HUES6 (cell line): ENCODE results near the gene LHX3.

ENCODE experiments used
- H3K27ac ChIP-seq: 2 replicates; pipeline ENCODE4 v1.7.0; 2013; ENCODE audit warnings: low read depth, mild to moderate bottlenecking, low read length, inconsistent platforms
- H3K27me3 ChIP-seq: 2 replicates; pipeline ENCODE4 v1.6.1; 2013; ENCODE audit warnings: low read length; ENCODE audit not compliant: control insufficient read depth, insufficient read depth
- H3K36me3 ChIP-seq: 2 replicates; pipeline ENCODE4 v1.6.1; 2013; ENCODE audit warnings: low read length; ENCODE audit not compliant: control insufficient read depth, insufficient read depth
- H3K4me1 ChIP-seq: 2 replicates; pipeline ENCODE4 v1.6.1; 2013; ENCODE audit warnings: low read length; ENCODE audit not compliant: control insufficient read depth, insufficient read depth
- H3K4me3 ChIP-seq: 2 replicates; pipeline ENCODE4 v1.5.1; 2013; ENCODE audit warnings: low read depth, low read length
- H3K9ac ChIP-seq: one replicate; pipeline ENCODE4 v1.6.1; 2013; ENCODE audit warnings: mild to moderate bottlenecking, low read length
- H3K9me3 ChIP-seq: 2 replicates; pipeline ENCODE4 v1.6.1; 2013; ENCODE audit warnings: low read depth, low read length; ENCODE audit not compliant: control insufficient read depth, insufficient read depth

The LHX3 gene

GRCh38 chr9:136179101-136179616 lies 25.8 kb downstream of the LHX3 start:
- Histone ChIP-seq H3K27me3 (peaks cover 5% of the 10 kb centered on the region; the same call in 1 of the 2 replicates), H3K9me3 (no peaks in the 10 kb centered on the region), H3K27ac (no peak overlapping the region), H3K9ac (no peak overlapping the region), H3K4me3 (no peak overlapping the region), H3K36me3 (no peaks in the 10 kb centered on the region), H3K4me1 (peaks cover 9% of the 10 kb centered on the region; the same call in 1 of the 2 replicates)

GRCh38 chr9:136178773-136179075 lies 26.2 kb downstream of the LHX3 start:
- Histone ChIP-seq H3K36me3 (no peaks in the 10 kb centered on the region), H3K4me1 (peaks cover 9% of the 10 kb centered on the region; the same call in 1 of the 2 replicates), H3K27ac (no peak overlapping the region), H3K9ac (no peak overlapping the region), H3K9me3 (no peaks in the 10 kb centered on the region), H3K27me3 (peaks cover 5% of the 10 kb centered on the region; the same call in 1 of the 2 replicates), H3K4me3 (no peak overlapping the region)

GRCh38 chr9:136178061-136178772 lies 26.7 kb downstream of the LHX3 start:
- H3K9me3 ChIP-seq: no peaks in the 10 kb centered on the region
- H3K36me3 ChIP-seq: no peaks in the 10 kb centered on the region
- H3K27me3 ChIP-seq: peaks cover 5% of the 10 kb centered on the region; the same call in 1 of the 2 replicates
- H3K4me3 ChIP-seq: no peak overlapping the region
- H3K27ac ChIP-seq: no peak overlapping the region
- H3K4me1 ChIP-seq: peaks cover 9% of the 10 kb centered on the region; the same call in 1 of the 2 replicates
- no peak overlapping the region for H3K9ac ChIP-seq

GRCh38 chr9:136177224-136177623 lies 27.7 kb downstream of the LHX3 start:
- H3K27ac ChIP-seq: no peak overlapping the region
- no peaks in the 10 kb centered on the region for H3K9me3 ChIP-seq
- H3K9ac ChIP-seq: no peak overlapping the region
- H3K4me1 ChIP-seq: peaks cover 16% of the 10 kb centered on the region
- H3K27me3 ChIP-seq: peaks cover 5% of the 10 kb centered on the region; the same call in 1 of the 2 replicates
- H3K36me3 ChIP-seq: no peaks in the 10 kb centered on the region
- no peak overlapping the region for H3K4me3 ChIP-seq

- Histone ChIP-seq H3K27me3 (peaks cover 5% of the 10 kb centered on the region; the same call in 1 of the 2 replicates), H3K4me3 (no peak overlapping the region), H3K36me3 (no peaks in the 10 kb centered on the region), H3K9ac (no peak overlapping the region), H3K9me3 (no peaks in the 10 kb centered on the region), H3K4me1 (peaks cover 32% of the 10 kb centered on the region), H3K27ac (no peak overlapping the region)
Measured at GRCh38 chr9:136175616-136176197, 29.2 kb downstream of the LHX3 start.

- Histone ChIP-seq H3K36me3 (no peaks in the 10 kb centered on the region), H3K4me3 (no peak overlapping the region), H3K27ac (no peak overlapping the region), H3K9ac (no peak overlapping the region), H3K27me3 (peaks cover 5% of the 10 kb centered on the region; the same call in 1 of the 2 replicates), H3K9me3 (no peaks in the 10 kb centered on the region), H3K4me1 (peaks cover 34% of the 10 kb centered on the region)
Measured at GRCh38 chr9:136174779-136175615, 29.9 kb downstream of the LHX3 start.

- no peak overlapping the region for H3K27ac ChIP-seq
- no peak overlapping the region for H3K9ac ChIP-seq
- H3K4me1 ChIP-seq: peaks cover 31% of the 10 kb centered on the region
- no peak overlapping the region for H3K4me3 ChIP-seq
- peaks cover 3% of the 10 kb centered on the region; the same call in 1 of the 2 replicates for H3K27me3 ChIP-seq
- no peaks in the 10 kb centered on the region for H3K9me3 ChIP-seq
- H3K36me3 ChIP-seq: no peaks in the 10 kb centered on the region
Measured at GRCh38 chr9:136173648-136174290, 31.2 kb downstream of the LHX3 start.

GRCh38 chr9:136172412-136173079 lies 32.4 kb downstream of the LHX3 start:
- no peaks in the 10 kb centered on the region; the same call in 1 of the 2 replicates for H3K27me3 ChIP-seq

GRCh38 chr9:136171801-136172411 lies 33.0 kb downstream of the LHX3 start:
- Histone ChIP-seq H3K36me3 (no peaks in the 10 kb centered on the region), H3K4me3 (no peak overlapping the region), H3K9ac (peak overlapping the region; percentile 4), H3K27ac (no peak overlapping the region), H3K27me3 (no peaks in the 10 kb centered on the region; the same call in 1 of the 2 replicates), H3K9me3 (no peaks in the 10 kb centered on the region), H3K4me1 (peaks cover 29% of the 10 kb centered on the region)

More at GRCh38 chr9:136172412-136173079, 32.4 kb downstream of the LHX3 start:
- Histone ChIP-seq H3K4me1 (peaks cover 29% of the 10 kb centered on the region), H3K9me3 (no peaks in the 10 kb centered on the region), H3K9ac (no peak overlapping the region), H3K4me3 (no peak overlapping the region), H3K27ac (no peak overlapping the region), H3K36me3 (no peaks in the 10 kb centered on the region)
